Right atrium auricular region (tissue), 2 donors: ENCODE measurements around the gene NDEL1. TPM values are rescaled to one million over a fixed set of nuclear protein-coding genes. Genes with fewer than 3 reads are reported as not detected.

Experiments used
- DNase-seq: peaks from one replicate; pipeline ENCODE4 v3.0.0-alpha.2; 2019; ENCODE audit warnings: low spot score
- H3K27ac ChIP-seq, 2 donors: fragments of 200-600 bp; sonication (generic); 1 replicate in 1 of 2; 2 replicates in 1 of 2; pipeline ENCODE4 v1.5.1; 2016 to 2019
- H3K27me3 ChIP-seq, 2 donors: fragments of 200-600 bp; sonication (generic); one replicate each; pipeline versions ENCODE4 v1.5.1 to v1.6.0; 2017 to 2019
- H3K36me3 ChIP-seq: fragments of 200-600 bp; sonication (generic); one replicate; pipeline ENCODE4 v1.5.1; 2016
- H3K4me1 ChIP-seq, 2 donors: fragments of 200-600 bp; sonication (generic); one replicate each; pipeline versions ENCODE4 v1.5.1 to v1.6.0; 2017 to 2019
- H3K4me3 ChIP-seq, 2 donors: fragments of 200-600 bp; sonication (generic); 1 replicate in 1 of 2; 2 replicates in 1 of 2; pipeline ENCODE4 v1.5.1; 2017 to 2019; ENCODE audit warnings: mild to moderate bottlenecking in 1 of 2, moderate library complexity in 1 of 2
- H3K9me3 ChIP-seq, 2 donors: fragments of 200-600 bp; sonication (generic); one replicate each; pipeline ENCODE4 v1.5.1; 2019
- CTCF ChIP-seq, 2 donors: fragments of 200-600 bp; sonication (generic); IDR thresholded peaks; one replicate each; pipeline ENCODE4 v1.5.1; 2019; ENCODE audit warnings: antibody characterized with exemption in 2 of 2
- total RNA-seq, 2 donors: library from RNA; depleted of rRNA; stranded (reverse); fragments of >200 nt; gene quantifications; one replicate each; pipeline ENCODE4 v1.1.0, GENCODE V29; 2016

NDEL1 gene
- total RNA-seq, 2 donors from 2014 or later = 34.9 to 38.7 TPM

GRCh38 chr17:8442310-8442709 lies 6.6 kb downstream of the NDEL1 start:
- peaks cover 0 to 54% of the 10 kb centered on the region in 2 donors for H3K4me1 ChIP-seq
- no peak overlapping the region for H3K27ac ChIP-seq
- TF ChIP-seq CTCF (IDR thresholded peaks at IDR 0.05) = no peak

GRCh38 chr17:8443756-8444155 lies 8.1 kb downstream of the NDEL1 start:
- TF ChIP-seq CTCF (IDR thresholded peaks at IDR 0.05) = no peak
- Histone ChIP-seq H3K36me3 (peaks cover 41% of the 10 kb centered on the region), H3K4me3 (no peak overlapping the region), H3K27ac (no peak overlapping the region), H3K4me1 (peaks cover 0 to 51% of the 10 kb centered on the region in 2 donors), H3K9me3 (no peaks in the 10 kb centered on the region), H3K27me3 (no peaks in the 10 kb centered on the region)
- DNase-seq = no peak

More at GRCh38 chr17:8442310-8442709, 6.6 kb downstream of the NDEL1 start:
- Histone ChIP-seq H3K4me3 (no peak overlapping the region), H3K9me3 (no peaks in the 10 kb centered on the region), H3K27me3 (no peaks in the 10 kb centered on the region), H3K36me3 (peaks cover 29% of the 10 kb centered on the region)
- DNase-seq = no peak

GRCh38 chr17:8444494-8444893 lies 8.8 kb downstream of the NDEL1 start:
- H3K36me3 ChIP-seq = peaks cover 48% of the 10 kb centered on the region

GRCh38 chr17:8445536-8445935 lies 9.9 kb downstream of the NDEL1 start:
- H3K9me3 ChIP-seq = no peaks in the 10 kb centered on the region
- peaks cover 54% of the 10 kb centered on the region for H3K36me3 ChIP-seq
- H3K4me1 ChIP-seq = peaks cover 0 to 44% of the 10 kb centered on the region in 2 donors
- no peak for DNase-seq
- H3K4me3 ChIP-seq = no peak overlapping the region
- no peak overlapping the region for H3K27ac ChIP-seq
- H3K27me3 ChIP-seq = no peaks in the 10 kb centered on the region
- TF ChIP-seq CTCF (IDR thresholded peaks at IDR 0.05) = no peak

More at GRCh38 chr17:8444494-8444893, 8.8 kb downstream of the NDEL1 start:
- Histone ChIP-seq H3K27ac (no peak overlapping the region), H3K27me3 (no peaks in the 10 kb centered on the region), H3K9me3 (no peaks in the 10 kb centered on the region), H3K4me1 (peaks cover 0 to 50% of the 10 kb centered on the region in 2 donors), H3K4me3 (no peak overlapping the region)
- no peak for DNase-seq
- no peak for TF ChIP-seq CTCF (IDR thresholded peaks at IDR 0.05)

GRCh38 chr17:8447799-8448198 lies 12.1 kb downstream of the NDEL1 start:
- Histone ChIP-seq H3K27ac (no peak overlapping the region), H3K36me3 (peaks cover 77% of the 10 kb centered on the region), H3K27me3 (no peaks in the 10 kb centered on the region), H3K4me3 (no peak overlapping the region), H3K9me3 (no peaks in the 10 kb centered on the region), H3K4me1 (peaks cover 0 to 27% of the 10 kb centered on the region in 2 donors)
- DNase-seq = no peak
- no peak for TF ChIP-seq CTCF (IDR thresholded peaks at IDR 0.05)

GRCh38 chr17:8448310-8448709 lies 12.6 kb downstream of the NDEL1 start:
- Histone ChIP-seq H3K36me3 (peaks cover 82% of the 10 kb centered on the region), H3K4me1 (peaks cover 0 to 21% of the 10 kb centered on the region in 2 donors), H3K4me3 (no peak overlapping the region), H3K9me3 (no peaks in the 10 kb centered on the region), H3K27ac (no peak overlapping the region), H3K27me3 (no peaks in the 10 kb centered on the region)
- DNase-seq = no peak
- no peak for TF ChIP-seq CTCF (IDR thresholded peaks at IDR 0.05)
